Panc1 (cell line): ENCODE measurements around the gene SETDB1. TPM values are rescaled to one million over a fixed set of nuclear protein-coding genes. Genes with fewer than 3 reads are reported as not detected.

Experiments used
- ATAC-seq: fragments of 200-7000 bp; cut with Tn5 transposase; 2 replicates; pipeline ENCODE4 v1.9.1; 2020; ENCODE audit warnings: mild to moderate bottlenecking, moderate library complexity
- BruUV-seq: library from RNA; stranded (reverse); fragments of 400-500 nt; replicated peaks from 2 replicates; lab custom pipeline; 2021; lab: Mats Ljungman, UMichigan
- CTCF ChIA-PET: fragments of 300-600 bp; sonication (Branson Sonifier 250); formaldehyde crosslinking; loops from one replicate; lab custom pipeline; 2022; ENCODE audit warnings: antibody characterized with exemption; lab: Charles Lee
- POLR2A ChIA-PET: fragments of 300-600 bp; sonication (Branson Sonifier 250); formaldehyde crosslinking; loops from one replicate; lab custom pipeline; 2022; ENCODE audit warnings: antibody characterized with exemption; lab: Charles Lee
- DNase-seq: peaks from one replicate; pipeline ENCODE4 v3.0.0-alpha.2; 2010; ENCODE audit warnings: low read depth, low spot score
- H3K27ac ChIP-seq: 2 replicates; pipeline ENCODE4 v1.5.1; 2011; ENCODE audit warnings: mild to moderate bottlenecking, low read length, inconsistent platforms
- H3K27me3 ChIP-seq: fragments of 200-500 bp; sonication (Bioruptor generic); 2 replicates; pipeline ENCODE4 v1.6.0; 2014; ENCODE audit warnings: low read length, inconsistent platforms; ENCODE audit not compliant: control insufficient read depth, insufficient read depth
- H3K36me3 ChIP-seq: fragments of 200-500 bp; sonication (Bioruptor generic); 2 replicates; pipeline ENCODE4 v1.5.1; 2014; ENCODE audit warnings: inconsistent platforms, mild to moderate bottlenecking, low read length, moderate library complexity; ENCODE audit not compliant: control insufficient read depth, insufficient read depth
- H3K4me1 ChIP-seq: 2 replicates; pipeline ENCODE4 v1.5.1; 2011; ENCODE audit warnings: inconsistent platforms, mild to moderate bottlenecking, low read length, moderate library complexity; ENCODE audit not compliant: control insufficient read depth, insufficient read depth
- H3K4me3 ChIP-seq, 2 experiments: 2 replicates each; pipeline ENCODE4 v1.5.1; 2011 to 2012; ENCODE audit warnings: low read depth in 2 of 2, low read length in 2 of 2, mild to moderate bottlenecking in 2 of 2, inconsistent platforms in 1 of 2, moderate library complexity in 1 of 2
- H3K9me3 ChIP-seq: fragments of 200-500 bp; sonication (Bioruptor generic); 2 replicates; pipeline ENCODE4 v1.5.1; 2014; ENCODE audit warnings: low read depth, mild to moderate bottlenecking, inconsistent platforms, low read length, moderate library complexity; ENCODE audit not compliant: control insufficient read depth, insufficient read depth
- POLR2AphosphoS5 ChIP-seq: IDR thresholded peaks from 2 replicates; pipeline ENCODE4 v1.6.1; 2012; ENCODE audit warnings: mild to moderate bottlenecking, low read depth, low read length, moderate library complexity
- SIN3A ChIP-seq: IDR thresholded peaks from 2 replicates; pipeline ENCODE4 v1.6.1; 2012; ENCODE audit warnings: low read depth, mild to moderate bottlenecking, low read length, moderate library complexity, borderline replicate concordance; ENCODE audit not compliant: insufficient read depth
- TCF7L2 ChIP-seq: IDR thresholded peaks from 2 replicates; pipeline ENCODE4 v1.6.1; 2011; ENCODE audit warnings: mild to moderate bottlenecking, low read depth, low read length, inconsistent platforms
- in situ Hi-C: cut with HindIII; loops from 2 replicates; pipeline ENCODE4 v1.10.0; 2016; ENCODE audit warnings: low sequenced_read_pairs, low pct_unique_long_range_greater_than_20kb
- intact Hi-C: fragments of 100-400 bp; cut with micrococcal nuclease; formaldehyde crosslinking; loops from one replicate; pipeline ENCODE4 v1.10.0; 2022; ENCODE audit not compliant: unreplicated experiment
- total RNA-seq: library from RNA; stranded (reverse); gene quantifications from one replicate; pipeline ENCODE4 v1.2.1, GENCODE V29; 2021; ENCODE audit not compliant: unreplicated experiment
- TF ChIP-seq, protein P1 (sequence below): fragments of 450-650 bp; IDR thresholded peaks from 2 replicates; pipeline ENCODE4 v1.5.1; 2017; ENCODE audit warnings: mild to moderate bottlenecking
- TF ChIP-seq, protein P2 (sequence below), 2 experiments: IDR thresholded peaks; 2 replicates each; pipeline ENCODE4 v1.6.1; 2011 to 2012; ENCODE audit warnings: low read depth in 2 of 2, control low read depth in 1 of 2, low read length in 1 of 2, mild to moderate bottlenecking in 1 of 2, moderate library complexity in 1 of 2; ENCODE audit not compliant: insufficient read depth in 1 of 2

The SETDB1 gene
- total RNA-seq, 1 experiment from 2014 or later = 43.3 TPM

DNA sequence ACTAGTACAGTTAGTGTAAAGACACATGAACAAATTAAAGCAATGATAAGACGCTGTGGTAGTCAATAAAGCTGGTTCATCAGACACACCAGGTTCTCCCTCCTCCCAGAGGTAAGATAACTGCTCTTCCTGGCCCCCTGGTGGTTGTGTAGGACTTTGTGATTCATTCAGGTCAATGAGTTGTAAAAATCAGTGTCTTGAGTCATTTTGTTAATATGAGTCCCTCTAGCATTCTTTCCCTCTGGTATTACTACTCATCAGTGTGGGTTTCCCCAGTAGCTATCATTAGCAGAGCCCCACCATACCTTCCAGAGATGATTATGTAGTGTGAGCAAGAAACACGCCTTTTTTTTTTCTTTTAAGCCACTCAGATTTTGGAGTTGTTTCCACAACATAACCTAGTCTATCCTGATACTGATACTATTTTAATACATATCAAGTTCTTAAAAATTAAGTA, 3.6 kb upstream of the SETDB1 start:
- intact Hi-C loops = no loop called here
- Histone ChIP-seq H3K4me1 (no peaks in the 10 kb centered on the region; the same call in 1 of the 2 replicates), H3K27me3 (no peaks in the 10 kb centered on the region), H3K9me3 (no peaks in the 10 kb centered on the region), H3K4me3 (no peak overlapping the region), H3K27ac (no peak overlapping the region), H3K36me3 (no peaks in the 10 kb centered on the region; the same call in 1 of the 2 replicates)
- no peak for TF ChIP-seq TCF7L2
- no peak for TF ChIP-seq POLR2AphosphoS5
- TF ChIP-seq, protein P1, sequence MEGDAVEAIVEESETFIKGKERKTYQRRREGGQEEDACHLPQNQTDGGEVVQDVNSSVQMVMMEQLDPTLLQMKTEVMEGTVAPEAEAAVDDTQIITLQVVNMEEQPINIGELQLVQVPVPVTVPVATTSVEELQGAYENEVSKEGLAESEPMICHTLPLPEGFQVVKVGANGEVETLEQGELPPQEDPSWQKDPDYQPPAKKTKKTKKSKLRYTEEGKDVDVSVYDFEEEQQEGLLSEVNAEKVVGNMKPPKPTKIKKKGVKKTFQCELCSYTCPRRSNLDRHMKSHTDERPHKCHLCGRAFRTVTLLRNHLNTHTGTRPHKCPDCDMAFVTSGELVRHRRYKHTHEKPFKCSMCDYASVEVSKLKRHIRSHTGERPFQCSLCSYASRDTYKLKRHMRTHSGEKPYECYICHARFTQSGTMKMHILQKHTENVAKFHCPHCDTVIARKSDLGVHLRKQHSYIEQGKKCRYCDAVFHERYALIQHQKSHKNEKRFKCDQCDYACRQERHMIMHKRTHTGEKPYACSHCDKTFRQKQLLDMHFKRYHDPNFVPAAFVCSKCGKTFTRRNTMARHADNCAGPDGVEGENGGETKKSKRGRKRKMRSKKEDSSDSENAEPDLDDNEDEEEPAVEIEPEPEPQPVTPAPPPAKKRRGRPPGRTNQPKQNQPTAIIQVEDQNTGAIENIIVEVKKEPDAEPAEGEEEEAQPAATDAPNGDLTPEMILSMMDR = peak; percentile 86
- no peak for TF ChIP-seq SIN3A
- TF ChIP-seq, protein P2, sequence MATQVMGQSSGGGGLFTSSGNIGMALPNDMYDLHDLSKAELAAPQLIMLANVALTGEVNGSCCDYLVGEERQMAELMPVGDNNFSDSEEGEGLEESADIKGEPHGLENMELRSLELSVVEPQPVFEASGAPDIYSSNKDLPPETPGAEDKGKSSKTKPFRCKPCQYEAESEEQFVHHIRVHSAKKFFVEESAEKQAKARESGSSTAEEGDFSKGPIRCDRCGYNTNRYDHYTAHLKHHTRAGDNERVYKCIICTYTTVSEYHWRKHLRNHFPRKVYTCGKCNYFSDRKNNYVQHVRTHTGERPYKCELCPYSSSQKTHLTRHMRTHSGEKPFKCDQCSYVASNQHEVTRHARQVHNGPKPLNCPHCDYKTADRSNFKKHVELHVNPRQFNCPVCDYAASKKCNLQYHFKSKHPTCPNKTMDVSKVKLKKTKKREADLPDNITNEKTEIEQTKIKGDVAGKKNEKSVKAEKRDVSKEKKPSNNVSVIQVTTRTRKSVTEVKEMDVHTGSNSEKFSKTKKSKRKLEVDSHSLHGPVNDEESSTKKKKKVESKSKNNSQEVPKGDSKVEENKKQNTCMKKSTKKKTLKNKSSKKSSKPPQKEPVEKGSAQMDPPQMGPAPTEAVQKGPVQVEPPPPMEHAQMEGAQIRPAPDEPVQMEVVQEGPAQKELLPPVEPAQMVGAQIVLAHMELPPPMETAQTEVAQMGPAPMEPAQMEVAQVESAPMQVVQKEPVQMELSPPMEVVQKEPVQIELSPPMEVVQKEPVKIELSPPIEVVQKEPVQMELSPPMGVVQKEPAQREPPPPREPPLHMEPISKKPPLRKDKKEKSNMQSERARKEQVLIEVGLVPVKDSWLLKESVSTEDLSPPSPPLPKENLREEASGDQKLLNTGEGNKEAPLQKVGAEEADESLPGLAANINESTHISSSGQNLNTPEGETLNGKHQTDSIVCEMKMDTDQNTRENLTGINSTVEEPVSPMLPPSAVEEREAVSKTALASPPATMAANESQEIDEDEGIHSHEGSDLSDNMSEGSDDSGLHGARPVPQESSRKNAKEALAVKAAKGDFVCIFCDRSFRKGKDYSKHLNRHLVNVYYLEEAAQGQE (IDR thresholded peaks at IDR 0.05; ENCODE audit: insufficient read depth in 1 of 2, low read depth in 2 of 2, low read length in 1 of 2) = no peak
- ATAC-seq (peak; percentile 55), DNase-seq (peak; percentile 65)
- ChIA-PET POLR2A (interaction anchor here (0.6 kb wide), 1 partner anchor 53 kb away, joined by 3 read pairs; no protein-coding TSS in a partner anchor), CTCF (interaction anchor here (0.7 to 1.1 kb wide), 3 partner anchors 83 to 361 kb away, joined by 4 to 6 read pairs (median 4); partner anchors contain the start of gene ENSA)
- in situ Hi-C loops = no loop called here
- BruUV-seq = no TSS peak

- BruUV-seq = no TSS peak
- Histone ChIP-seq H3K27ac (no peak overlapping the region; the same call in 1 of the 2 replicates), H3K9me3 (no peaks in the 10 kb centered on the region), H3K36me3 (peaks cover 5% of the 10 kb centered on the region), H3K27me3 (no peaks in the 10 kb centered on the region), H3K4me1 (no peaks in the 10 kb centered on the region; the same call in 1 of the 2 replicates), H3K4me3 (peak overlapping the region; percentile 66 to 96; a peak in 3 of 4 replicates)
- ChIA-PET POLR2A (interaction anchor here (0.6 kb wide), 1 partner anchor 346 kb away, joined by 3 read pairs; the partner anchor contains the start of gene MCL1), CTCF (no interaction called here)
- ATAC-seq (no peak), DNase-seq (no peak)
- TF ChIP-seq POLR2AphosphoS5 = no peak
- TF ChIP-seq, protein P1 = no peak
- TF ChIP-seq, protein P2 (IDR thresholded peaks at IDR 0.05; ENCODE audit: insufficient read depth in 1 of 2, low read depth in 2 of 2, low read length in 1 of 2) = no peak
- in situ Hi-C loops = no loop called here
- intact Hi-C loops = no loop called here
These were observed 1.1 kb upstream of the SETDB1 start for GRCh38 chr1:150925080-150925479.
